IMR-90 (cell line): Measurements from ENCODE around the gene SMIM21. TPM values are rescaled to one million over a fixed set of nuclear protein-coding genes. Genes with fewer than 3 reads are reported as not detected.

Experiments
- ATAC-seq: fragments of 200-7000 bp; cut with Tn5 transposase; 2 replicates; pipeline ENCODE4 v1.9.1; 2020; ENCODE audit warnings: low read depth, mild to moderate bottlenecking, moderate library complexity
- BruUV-seq: library from RNA; stranded (reverse); fragments of 400-500 nt; replicated peaks from 2 replicates; lab custom pipeline; 2021; lab: Mats Ljungman, UMichigan
- CTCF ChIA-PET: fragments of 300-600 bp; formaldehyde crosslinking; extraction: SDS; loops from one replicate; lab custom pipeline; 2021; ENCODE audit warnings: antibody characterized with exemption; lab: Yijun Ruan, JAX
- POLR2A ChIA-PET: fragments of 300-600 bp; sonication (Branson Sonifier 250); formaldehyde crosslinking; loops from one replicate; lab custom pipeline; 2022; ENCODE audit warnings: antibody characterized with exemption; ENCODE audit not compliant: unreplicated experiment; lab: Charles Lee
- DNase-seq: peaks from one replicate; pipeline ENCODE4 v3.0.0; 2013
- H2AFZ ChIP-seq: replicated peaks from 2 replicates; pipeline ENCODE3; 2013; ENCODE audit warnings: low read length, mild to moderate bottlenecking; ENCODE audit not compliant: poor library complexity
- H2AK5ac ChIP-seq: 2 replicates; pipeline ENCODE4 v1.6.1; 2013; ENCODE audit warnings: low read depth, low read length, inconsistent platforms
- H2AK9ac ChIP-seq: replicated peaks from 2 replicates; pipeline ENCODE3; 2013; ENCODE audit warnings: mild to moderate bottlenecking, low read depth, low read length, moderate library complexity; ENCODE audit not compliant: poor library complexity
- H2BK120ac ChIP-seq: 2 replicates; pipeline ENCODE4 v1.6.1; 2013; ENCODE audit warnings: low read depth, low read length, inconsistent platforms
- H2BK15ac ChIP-seq: 3 replicates; pipeline ENCODE4 v1.6.1; 2013; ENCODE audit warnings: low read depth, low read length, inconsistent platforms
- H2BK20ac ChIP-seq: 2 replicates; pipeline ENCODE4 v1.6.1; 2013; ENCODE audit warnings: low read depth, mild to moderate bottlenecking, inconsistent platforms, low read length, moderate library complexity
- H2BK5ac ChIP-seq: 2 replicates; pipeline ENCODE4 v1.6.1; 2013; ENCODE audit warnings: mild to moderate bottlenecking, low read depth, low read length, inconsistent platforms; ENCODE audit not compliant: poor library complexity, severe bottlenecking
- H3K14ac ChIP-seq: replicated peaks from 2 replicates; pipeline ENCODE4 v1.6.1; 2013; ENCODE audit warnings: low read depth, low read length, inconsistent platforms
- H3K18ac ChIP-seq: 2 replicates; pipeline ENCODE4 v1.6.1; 2013; ENCODE audit warnings: low read depth, low read length, control low read depth
- H3K23ac ChIP-seq: 2 replicates; pipeline ENCODE4 v1.6.1; 2013; ENCODE audit warnings: low read depth, low read length, inconsistent platforms
- H3K27ac ChIP-seq: 2 replicates; pipeline ENCODE4 v1.5.1; 2013; ENCODE audit warnings: mild to moderate bottlenecking, control low read depth, low read length; ENCODE audit not compliant: insufficient read depth
- H3K27me3 ChIP-seq: 2 replicates; pipeline ENCODE4 v1.6.1; 2013; ENCODE audit warnings: low read length; ENCODE audit not compliant: control insufficient read depth, insufficient read depth
- H3K36me3 ChIP-seq: 2 replicates; pipeline ENCODE4 v1.6.1; 2013; ENCODE audit warnings: low read length, mixed read lengths; ENCODE audit not compliant: control insufficient read depth, insufficient read depth
- H3K4ac ChIP-seq: 2 replicates; pipeline ENCODE4 v1.6.1; 2013; ENCODE audit warnings: low read depth, low read length, inconsistent platforms
- H3K4me1 ChIP-seq: 2 replicates; pipeline ENCODE4 v1.6.1; 2013; ENCODE audit warnings: low read length, mixed read lengths; ENCODE audit not compliant: control insufficient read depth, insufficient read depth
- H3K4me2 ChIP-seq: 2 replicates; pipeline ENCODE4 v1.6.1; 2013; ENCODE audit warnings: low read depth, mild to moderate bottlenecking, control low read depth, low read length, moderate library complexity
- H3K4me3 ChIP-seq: 2 replicates; pipeline ENCODE4 v1.5.1; 2013; ENCODE audit warnings: low read depth, mild to moderate bottlenecking, control low read depth, low read length, moderate library complexity; ENCODE audit not compliant: insufficient read depth
- H3K56ac ChIP-seq: 2 replicates; pipeline ENCODE4 v1.6.1; 2013; ENCODE audit warnings: low read length, inconsistent platforms; ENCODE audit not compliant: insufficient read depth; ENCODE audit errors: extremely low read depth
- H3K79me1 ChIP-seq, 2 experiments: 2 replicates each; pipeline ENCODE4 v1.6.1; 2013; ENCODE audit warnings: low read length in 2 of 2, inconsistent platforms in 1 of 2, low read depth in 1 of 2
- H3K9ac ChIP-seq: 2 replicates; pipeline ENCODE4 v1.6.1; 2013; ENCODE audit warnings: low read depth, low read length, control low read depth
- H3K9me1 ChIP-seq: 2 replicates; pipeline ENCODE4 v1.6.1; 2013; ENCODE audit warnings: low read length, inconsistent platforms; ENCODE audit not compliant: insufficient read depth
- H3K9me3 ChIP-seq: 2 replicates; pipeline ENCODE4 v1.6.1; 2013; ENCODE audit warnings: low read length; ENCODE audit not compliant: control insufficient read depth, insufficient read depth
- H4K20me1 ChIP-seq: 2 replicates; pipeline ENCODE4 v1.6.1; 2013; ENCODE audit warnings: low read length, inconsistent platforms; ENCODE audit not compliant: insufficient read depth
- H4K5ac ChIP-seq: 2 replicates; pipeline ENCODE4 v1.6.1; 2013; ENCODE audit warnings: mild to moderate bottlenecking, low read depth, low read length, control low read depth
- H4K8ac ChIP-seq, 2 experiments: 2 replicates each; pipeline ENCODE4 v1.6.1; 2013; ENCODE audit warnings: low read depth in 2 of 2, low read length in 2 of 2, control low read depth in 1 of 2, inconsistent platforms in 1 of 2
- H4K91ac ChIP-seq: 2 replicates; pipeline ENCODE4 v1.6.1; 2013; ENCODE audit warnings: low read depth, low read length, inconsistent platforms; ENCODE audit not compliant: insufficient read depth
- BHLHE40 ChIP-seq: fragments of 150-350 bp; IDR thresholded peaks from 2 replicates; pipeline ENCODE4 v1.6.1; 2016; ENCODE audit warnings: mild to moderate bottlenecking, low read depth, low read length
- CEBPB ChIP-seq: IDR thresholded peaks from 2 replicates; pipeline ENCODE4 v1.6.1; 2012; ENCODE audit warnings: low read depth, low read length, improper control_type of control experiment
- CHD1 ChIP-seq: IDR thresholded peaks from 2 replicates; pipeline ENCODE4 v1.6.1; 2012; ENCODE audit warnings: low read depth, low read length, improper control_type of control experiment
- FOS ChIP-seq: fragments of 150-350 bp; IDR thresholded peaks from 2 replicates; pipeline ENCODE4 v1.6.1; 2016; ENCODE audit warnings: low read depth, low read length
- MAFK ChIP-seq: IDR thresholded peaks from 2 replicates; pipeline ENCODE4 v1.6.1; 2012; ENCODE audit warnings: low read depth, low read length, improper control_type of control experiment
- MAZ ChIP-seq: IDR thresholded peaks from 2 replicates; pipeline ENCODE4 v1.6.1; 2012; ENCODE audit warnings: low read depth, mild to moderate bottlenecking, low read length, improper control_type of control experiment, moderate library complexity, borderline replicate concordance
- MXI1 ChIP-seq: IDR thresholded peaks from 2 replicates; pipeline ENCODE4 v1.6.1; 2012; ENCODE audit warnings: low read depth, mild to moderate bottlenecking, low read length, moderate library complexity, borderline replicate concordance
- NFE2L2 ChIP-seq: fragments of 150-350 bp; IDR thresholded peaks from 2 replicates; pipeline ENCODE4 v1.6.1; 2016; ENCODE audit warnings: low read depth, mild to moderate bottlenecking, low read length
- POLR2A ChIP-seq: IDR thresholded peaks from 2 replicates; pipeline ENCODE4 v1.6.1; 2012; ENCODE audit warnings: mild to moderate bottlenecking, low read depth, low read length
- RAD21 ChIP-seq: IDR thresholded peaks from 2 replicates; pipeline ENCODE4 v1.6.1; 2012; ENCODE audit warnings: low read length, improper control_type of control experiment
- RCOR1 ChIP-seq: IDR thresholded peaks from 2 replicates; pipeline ENCODE4 v1.6.1; 2012; ENCODE audit warnings: mild to moderate bottlenecking, low read length, improper control_type of control experiment; ENCODE audit not compliant: insufficient replicate concordance
- RFX5 ChIP-seq: IDR thresholded peaks from 2 replicates; pipeline ENCODE4 v1.8.0; 2012; ENCODE audit warnings: low read depth, mild to moderate bottlenecking, low read length, moderate library complexity
- SMC3 ChIP-seq: fragments of 150-350 bp; IDR thresholded peaks from 2 replicates; pipeline ENCODE4 v1.6.1; 2016; ENCODE audit warnings: low read depth, mild to moderate bottlenecking, antibody characterized with exemption, low read length, moderate library complexity
- WGBS, 2 experiments: methylation state at CpG; one replicate each; pipeline versions ENCODE4 v1.1.5 to v1.1.7; 2013; ENCODE audit warnings: missing lambda C conversion rate in 2 of 2; ENCODE audit not compliant: insufficient read length in 1 of 2; ENCODE audit errors: extremely low coverage in 2 of 2; 5-methylcytosine and 5-hydroxymethylcytosine counted together
- dilution Hi-C: fragments of 300-500 bp; cut with HindIII; formaldehyde crosslinking; loops from one replicate; pipeline ENCODE4 v1.14.3; 2018; ENCODE audit warnings: low sequenced_read_pairs; ENCODE audit not compliant: unreplicated experiment
- in situ Hi-C: fragments of 300-500 bp; cut with MboI; formaldehyde crosslinking; loops from 3 replicates; pipeline ENCODE4 v1.14.3; 2019; ENCODE audit warnings: low sequenced_read_pairs, inconsistent platforms, mixed read lengths
- intact Hi-C: fragments of 100-400 bp; cut with micrococcal nuclease; formaldehyde crosslinking; loops from 2 replicates; pipeline ENCODE4 v1.10.0; 2022
- polyA plus RNA-seq, 3 experiments: library from polyadenylated mRNA; depleted of rRNA; stranded (reverse); fragments of >200 nt; gene quantifications; 2 replicates each; pipeline ENCODE4 v1.2.3, GENCODE V29; 2012; ENCODE audit warnings: low replicate concordance in 1 of 3
- total RNA-seq: library from RNA; depleted of rRNA; stranded (reverse); fragments of >200 nt; gene quantifications from 2 replicates; pipeline ENCODE4 v1.2.3, GENCODE V29; 2012
- TF ChIP-seq, protein P1 (sequence below): fragments of 150-350 bp; IDR thresholded peaks from 2 replicates; pipeline ENCODE4 v1.6.1; 2016; ENCODE audit warnings: low read depth, mild to moderate bottlenecking, low read length, moderate library complexity, borderline replicate concordance
- TF ChIP-seq, protein P2 (sequence below): fragments of 150-350 bp; IDR thresholded peaks from 2 replicates; pipeline ENCODE4 v1.6.1; 2017; ENCODE audit warnings: mild to moderate bottlenecking, antibody characterized with exemption, low read length, low read depth
- TF ChIP-seq, protein P3 (sequence below): conservative IDR thresholded peaks from 2 replicates; pipeline ENCODE4 v1.5.1; 2012; ENCODE audit warnings: mild to moderate bottlenecking, low read depth, low read length, improper control_type of control experiment

The SMIM21 gene
- total and polyA plus RNA-seq, 2 of the 4 experiments (the other 2 are of a cell fraction): not detected

DNA sequence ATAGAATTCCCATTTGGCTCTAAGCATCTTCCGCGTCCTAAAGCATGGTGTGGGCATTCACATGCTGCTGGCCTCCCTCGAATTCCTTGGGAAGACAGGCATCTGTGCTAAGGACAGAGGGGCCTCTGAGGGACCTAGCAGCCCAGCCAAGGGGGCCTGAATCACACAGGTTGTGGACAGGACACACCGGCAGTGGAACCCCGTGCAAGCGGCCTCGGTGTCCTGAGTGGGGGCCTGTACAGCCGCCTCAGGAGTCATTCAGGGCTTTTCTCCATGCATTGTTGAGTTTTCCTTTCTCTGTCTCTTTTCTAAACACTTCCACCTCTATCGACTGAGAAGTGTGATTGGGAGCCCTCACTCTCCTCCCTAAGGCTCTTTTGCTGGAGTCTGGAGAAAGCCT is 44.3 kb upstream of the SMIM21 start:
- no peak overlapping the region for H4K8ac ChIP-seq
- no peak for TF ChIP-seq BHLHE40
- no peak for TF ChIP-seq RFX5
- TF ChIP-seq CEBPB: no peak
- no peak for TF ChIP-seq FOS
- no peak for TF ChIP-seq SMC3
- TF ChIP-seq, protein P1, sequence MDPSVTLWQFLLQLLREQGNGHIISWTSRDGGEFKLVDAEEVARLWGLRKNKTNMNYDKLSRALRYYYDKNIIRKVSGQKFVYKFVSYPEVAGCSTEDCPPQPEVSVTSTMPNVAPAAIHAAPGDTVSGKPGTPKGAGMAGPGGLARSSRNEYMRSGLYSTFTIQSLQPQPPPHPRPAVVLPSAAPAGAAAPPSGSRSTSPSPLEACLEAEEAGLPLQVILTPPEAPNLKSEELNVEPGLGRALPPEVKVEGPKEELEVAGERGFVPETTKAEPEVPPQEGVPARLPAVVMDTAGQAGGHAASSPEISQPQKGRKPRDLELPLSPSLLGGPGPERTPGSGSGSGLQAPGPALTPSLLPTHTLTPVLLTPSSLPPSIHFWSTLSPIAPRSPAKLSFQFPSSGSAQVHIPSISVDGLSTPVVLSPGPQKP: no peak
- TF ChIP-seq POLR2A: no peak
- TF ChIP-seq MXI1: no peak
- TF ChIP-seq, protein P2, sequence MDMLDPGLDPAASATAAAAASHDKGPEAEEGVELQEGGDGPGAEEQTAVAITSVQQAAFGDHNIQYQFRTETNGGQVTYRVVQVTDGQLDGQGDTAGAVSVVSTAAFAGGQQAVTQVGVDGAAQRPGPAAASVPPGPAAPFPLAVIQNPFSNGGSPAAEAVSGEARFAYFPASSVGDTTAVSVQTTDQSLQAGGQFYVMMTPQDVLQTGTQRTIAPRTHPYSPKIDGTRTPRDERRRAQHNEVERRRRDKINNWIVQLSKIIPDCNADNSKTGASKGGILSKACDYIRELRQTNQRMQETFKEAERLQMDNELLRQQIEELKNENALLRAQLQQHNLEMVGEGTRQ: no peak
- TF ChIP-seq RCOR1: no peak
- TF ChIP-seq MAZ: no peak
- no peak for TF ChIP-seq RAD21
- no peak for TF ChIP-seq NFE2L2
- TF ChIP-seq, protein P3, sequence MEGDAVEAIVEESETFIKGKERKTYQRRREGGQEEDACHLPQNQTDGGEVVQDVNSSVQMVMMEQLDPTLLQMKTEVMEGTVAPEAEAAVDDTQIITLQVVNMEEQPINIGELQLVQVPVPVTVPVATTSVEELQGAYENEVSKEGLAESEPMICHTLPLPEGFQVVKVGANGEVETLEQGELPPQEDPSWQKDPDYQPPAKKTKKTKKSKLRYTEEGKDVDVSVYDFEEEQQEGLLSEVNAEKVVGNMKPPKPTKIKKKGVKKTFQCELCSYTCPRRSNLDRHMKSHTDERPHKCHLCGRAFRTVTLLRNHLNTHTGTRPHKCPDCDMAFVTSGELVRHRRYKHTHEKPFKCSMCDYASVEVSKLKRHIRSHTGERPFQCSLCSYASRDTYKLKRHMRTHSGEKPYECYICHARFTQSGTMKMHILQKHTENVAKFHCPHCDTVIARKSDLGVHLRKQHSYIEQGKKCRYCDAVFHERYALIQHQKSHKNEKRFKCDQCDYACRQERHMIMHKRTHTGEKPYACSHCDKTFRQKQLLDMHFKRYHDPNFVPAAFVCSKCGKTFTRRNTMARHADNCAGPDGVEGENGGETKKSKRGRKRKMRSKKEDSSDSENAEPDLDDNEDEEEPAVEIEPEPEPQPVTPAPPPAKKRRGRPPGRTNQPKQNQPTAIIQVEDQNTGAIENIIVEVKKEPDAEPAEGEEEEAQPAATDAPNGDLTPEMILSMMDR: no peak
- no peak for TF ChIP-seq CHD1
- no peak for TF ChIP-seq MAFK
- no peaks in the 10 kb centered on the region for H3K79me1 ChIP-seq
- no peak overlapping the region for H2AFZ ChIP-seq
- H3K27me3 ChIP-seq: no peaks in the 10 kb centered on the region; the same call in 1 of the 2 replicates
- no peak overlapping the region for H3K56ac ChIP-seq
- H3K18ac ChIP-seq: no peak overlapping the region
- WGBS, 2 experiments: 96% methylated on average over 4 of the region's 9 CpGs; no CpG with 5 or more reads in 1 of the 2 experiments
- no peak overlapping the region for H2AK5ac ChIP-seq
- no peak overlapping the region for H2AK9ac ChIP-seq
- BruUV-seq: no TSS peak
- no peak overlapping the region for H2BK120ac ChIP-seq
- no peaks in the 10 kb centered on the region for H4K20me1 ChIP-seq
- no peaks in the 10 kb centered on the region for H3K36me3 ChIP-seq
- intact Hi-C loops: loop anchor here (10.0 kb wide), 1 partner anchor 873 kb away; no protein-coding TSS in a partner anchor
- ChIA-PET CTCF (no interaction called here), POLR2A (no interaction called here)
- H3K4ac ChIP-seq: no peak overlapping the region
- no peak for DNase-seq
- no peak overlapping the region for H4K91ac ChIP-seq
- no peaks in the 10 kb centered on the region for H3K9me3 ChIP-seq
- peaks cover 3% of the 10 kb centered on the region; the same call in 1 of the 2 replicates for H3K9me1 ChIP-seq
- peaks cover 7% of the 10 kb centered on the region for H3K4me1 ChIP-seq
- ATAC-seq: no peak
- no peak overlapping the region for H2BK20ac ChIP-seq
- no peak overlapping the region for H3K14ac ChIP-seq
- in situ Hi-C loops: no loop called here
- H3K9ac ChIP-seq: no peak overlapping the region
- no peak overlapping the region for H3K4me2 ChIP-seq
- H2BK15ac ChIP-seq: no peak overlapping the region
- H4K5ac ChIP-seq: no peak overlapping the region
- no peak overlapping the region for H2BK5ac ChIP-seq
- dilution Hi-C loops: no loop called here
- H3K27ac ChIP-seq: no peak overlapping the region
- no peak overlapping the region for H3K4me3 ChIP-seq
- H3K23ac ChIP-seq: no peak overlapping the region
